Ovary (tissue), 3 donors: Measurements from ENCODE around the gene TRAPPC3L.

Source experiments
- CTCF ChIP-seq, 3 donors: fragments of 450-650 bp in 2 of 3; fragments of 200-600 bp in 1 of 3; IDR thresholded peaks; one replicate each; pipeline versions ENCODE4 v1.5.1 to v1.8.0; 2016 to 2022; ENCODE audit warnings: antibody characterized with exemption in 3 of 3, mild to moderate bottlenecking in 1 of 3
- POLR2A ChIP-seq: fragments of 450-650 bp; IDR thresholded peaks from one replicate; pipeline ENCODE4 v1.6.1; 2017; ENCODE audit warnings: antibody characterized with exemption, mild to moderate bottlenecking, moderate library complexity
- donor health status: DM: no; HTN: no; CAD: no.

DNA sequence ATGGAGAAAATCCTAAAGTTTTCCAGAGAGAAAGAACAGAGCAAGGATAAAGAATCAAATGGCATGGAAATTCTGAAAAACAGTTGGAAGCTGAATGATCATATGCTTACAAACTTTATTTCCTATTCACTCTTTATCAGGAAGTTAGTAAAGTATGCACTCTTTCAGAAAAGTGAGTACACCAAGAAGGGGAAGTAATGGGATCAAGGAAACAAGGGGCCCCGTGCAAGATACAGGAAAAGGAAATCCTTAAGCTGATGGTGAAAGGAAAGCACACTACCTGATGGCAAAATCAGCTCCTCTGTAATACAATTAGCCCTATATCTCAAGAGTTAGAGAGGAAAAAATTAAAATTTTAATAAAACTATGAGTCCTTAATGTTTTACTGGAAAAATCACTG, 70.3 kb downstream of the TRAPPC3L start:
- TF ChIP-seq POLR2A = no peak
- TF ChIP-seq CTCF (IDR thresholded peaks at IDR 0.05) = no peak
